ENCODE measurements around the gene LTBP1. TPM values are rescaled to one million over a fixed set of nuclear protein-coding genes. Genes with fewer than 3 reads are reported as not detected.

LTBP1 gene
- total and polyA plus RNA-seq, 2 of the 13 experiments (the other 11 are each of a cell fraction or from before 2014, with no cell fraction given), result 0.12 to 0.22 TPM

GRCh38 chr2:32931945-32932709 lies 14.6 kb upstream of the LTBP1 start:
- CTCF ChIA-PET (ENCODE audit: low intra/inter-chr PET ratio, low total read pairs), result no interaction called here
- Histone ChIP-seq H3K9me3 (ENCODE audit: low read length) (no peaks in the 10 kb centered on the region), H3K4me1 (ENCODE audit: insufficient read depth, low read length) (no peaks in the 10 kb centered on the region), H3K79me2 (ENCODE audit: insufficient read depth, low read length) (no peaks in the 10 kb centered on the region), H3K27me3 (ENCODE audit: control insufficient read depth in 1 of 2, insufficient read depth in 2 of 2, low read length in 2 of 2) (peaks cover 0 to 8% of the 10 kb centered on the region in 2 experiments; a peak in 2 of 5 replicates), H2AFZ (ENCODE audit: low read length) (no peak overlapping the region), H3K9ac (ENCODE audit: insufficient read depth, low read depth, low read length) (no peak overlapping the region), H3K4me3 (replicated peaks in 1 of 3; ENCODE audit: insufficient read depth in 1 of 3, low read depth in 2 of 3, low read length in 3 of 3) (no peak overlapping the region), H3K36me3 (replicated peaks in 1 of 2; ENCODE audit: control insufficient read depth in 1 of 2, insufficient read depth in 2 of 2, low read length in 2 of 2) (no peaks in the 10 kb centered on the region), H3K27ac (ENCODE audit: extremely low read length, insufficient read depth, low read length) (no peak overlapping the region), H3K4me2 (ENCODE audit: low read depth, low read length) (no peak overlapping the region), H4K20me1 (ENCODE audit: insufficient read depth, low read length) (no peaks in the 10 kb centered on the region)
- intact Hi-C loops (cut with micrococcal nuclease; ENCODE audit: unreplicated experiment) (no loop called here), in situ Hi-C loops (cut with HindIII; ENCODE audit: extremely low pct_ligation_motif_present, low pct_unique_long_range_greater_than_20kb) (no loop called here)
- FAIRE-seq (no peak), ATAC-seq (no peak), DNase-seq (ENCODE audit: low spot score) (no peak)
- 47% methylated on average over 12 of the region's 12 CpGs for WGBS (ENCODE audit: low lambda C conversion rate)
- no peak for TF ChIP-seq ZNF597 (CRISPR knock-in tag; IDR thresholded peaks at IDR 0.05)
- TF ChIP-seq ZNF782 (CRISPR knock-in tag; IDR thresholded peaks at IDR 0.05; ENCODE audit: borderline replicate concordance), result no peak
- no peak for TF ChIP-seq NR2C2 (CRISPR knock-in tag; IDR thresholded peaks at IDR 0.05; ENCODE audit: borderline replicate concordance)
- TF ChIP-seq PHB2 (IDR thresholded peaks at IDR 0.05; ENCODE audit: partially characterized antibody), result no peak
- no peak for TF ChIP-seq CAMTA2 (CRISPR knock-in tag; IDR thresholded peaks at IDR 0.05; ENCODE audit: borderline replicate concordance)
- no peak for TF ChIP-seq HNRNPL (IDR thresholded peaks at IDR 0.05; ENCODE audit: low read depth, low read length)
- no peak for TF ChIP-seq ATF7-NPFF (CRISPR knock-in tag; IDR thresholded peaks at IDR 0.05; ENCODE audit: low read depth)
- TF ChIP-seq MXD3 (CRISPR knock-in tag; IDR thresholded peaks at IDR 0.05), result no peak
- POLR2A ChIA-PET, result no interaction called here
- no TSS peak for BruUV-seq (replicated peaks)

All from HepG2 (cell line).